GM19395 (cell line): ENCODE measurements around the gene RTP2.

ENCODE experiments used
- ATAC-seq: cut with Tn5 transposase; IDR thresholded peaks from one replicate; pipeline ENCODE4 v1.9.1; 2021; ENCODE audit warnings: mild to moderate bottlenecking, moderate library complexity; ENCODE audit not compliant: unreplicated experiment

Gene RTP2

GRCh38 chr3:187677604-187678003 lies 24.8 kb downstream of the RTP2 start:
- no peak for ATAC-seq

- ATAC-seq: no peak
Measured at GRCh38 chr3:187673012-187673411, 29.3 kb downstream of the RTP2 start.

GRCh38 chr3:187669675-187670504 lies 32.5 kb downstream of the RTP2 start, which contains the start of gene SST:
SST (minus strand) TSS chr3:187670394; CDS start chr3:187670291, 103 bp downstream.
- ATAC-seq: no peak

- no peak for ATAC-seq
Measured at GRCh38 chr3:187667526-187667925, 34.8 kb downstream of the RTP2 start.

GRCh38 chr3:187665764-187666402 lies 36.5 kb downstream of the RTP2 start:
- ATAC-seq: no peak

GRCh38 chr3:187665010-187665409 lies 37.3 kb downstream of the RTP2 start:
- ATAC-seq: no peak

GRCh38 chr3:187662848-187663409 lies 39.4 kb downstream of the RTP2 start:
- no peak for ATAC-seq

- ATAC-seq: no peak
Measured at GRCh38 chr3:187661267-187661666, 41.1 kb downstream of the RTP2 start.

- ATAC-seq: no peak
Measured at GRCh38 chr3:187651282-187651681, 51.1 kb downstream of the RTP2 start.
